Ammon's horn (tissue), 1 donor: Measurements from ENCODE around the gene CASKIN1.

ENCODE experiments used
- DNase-seq: peaks from one replicate; pipeline ENCODE4 v3.0.0-alpha.2; 2016; ENCODE audit warnings: low spot score

Gene CASKIN1

GRCh38 chr16:2156849-2157224 lies 39.6 kb downstream of the CASKIN1 start:
- DNase-seq: no peak

- no peak for DNase-seq
Measured at GRCh38 chr16:2155977-2156848, 40.2 kb downstream of the CASKIN1 start.

GRCh38 chr16:2155091-2155950 lies 41.1 kb downstream of the CASKIN1 start, which contains the start of gene TRAF7:
TRAF7 (plus strand) TSS chr16:2155782; CDS start chr16:2163921, 8,139 bp downstream.
- DNase-seq: peak; percentile 100

GRCh38 chr16:2154533-2155090 lies 41.8 kb downstream of the CASKIN1 start:
- DNase-seq: no peak

- DNase-seq: no peak
Measured at GRCh38 chr16:2152695-2153506, 43.5 kb downstream of the CASKIN1 start.

GRCh38 chr16:2151188-2152091 lies 45.0 kb downstream of the CASKIN1 start:
- DNase-seq: no peak

GRCh38 chr16:2150418-2151187 lies 45.8 kb downstream of the CASKIN1 start:
- DNase-seq: no peak

GRCh38 chr16:2149630-2150417 lies 46.6 kb downstream of the CASKIN1 start:
- no peak for DNase-seq

- DNase-seq: no peak
Measured at GRCh38 chr16:2148714-2149629, 47.4 kb downstream of the CASKIN1 start.

- DNase-seq: peak; percentile 73
Measured at GRCh38 chr16:2147981-2148671, 48.3 kb downstream of the CASKIN1 start, which contains the start of gene RAB26. RAB26 (plus strand) TSS chr16:2148625; CDS start chr16:2148784, 159 bp downstream.

- no peak for DNase-seq
Measured at GRCh38 chr16:2147378-2147777, 49.0 kb downstream of the CASKIN1 start.

GRCh38 chr16:2145843-2146242 lies 50.6 kb downstream of the CASKIN1 start:
- DNase-seq: no peak

- no peak for DNase-seq
Measured at GRCh38 chr16:2143878-2144485, 52.4 kb downstream of the CASKIN1 start.

- DNase-seq: peak; percentile 65
Measured at GRCh38 chr16:2142942-2143877, 53.2 kb downstream of the CASKIN1 start.

- DNase-seq: peak; percentile 91
Measured at GRCh38 chr16:2135770-2136490, 60.5 kb downstream of the CASKIN1 start, which contains the start of gene PKD1. PKD1 (minus strand) TSS chr16:2135898; CDS start chr16:2135689, 209 bp downstream.
